GM21619 (cell line): ENCODE results near the gene GPN1.
"Not testable (repeated sequence)": the region's sequence is repeated elsewhere in the genome, so short reads cannot be mapped to it uniquely, and the experiment has no call there.

ENCODE experiments used
- ATAC-seq: cut with Tn5 transposase; IDR thresholded peaks from one replicate; pipeline ENCODE4 v1.9.1; 2021; ENCODE audit not compliant: unreplicated experiment

The GPN1 gene

GRCh38 chr2:27626921-27627320, 1.9 kb upstream of the GPN1 start:
- ATAC-seq: not testable (repeated sequence)

GRCh38 chr2:27627963-27628766, 685 bp upstream of the GPN1 start:
- peak; percentile 3 for ATAC-seq

DNA sequence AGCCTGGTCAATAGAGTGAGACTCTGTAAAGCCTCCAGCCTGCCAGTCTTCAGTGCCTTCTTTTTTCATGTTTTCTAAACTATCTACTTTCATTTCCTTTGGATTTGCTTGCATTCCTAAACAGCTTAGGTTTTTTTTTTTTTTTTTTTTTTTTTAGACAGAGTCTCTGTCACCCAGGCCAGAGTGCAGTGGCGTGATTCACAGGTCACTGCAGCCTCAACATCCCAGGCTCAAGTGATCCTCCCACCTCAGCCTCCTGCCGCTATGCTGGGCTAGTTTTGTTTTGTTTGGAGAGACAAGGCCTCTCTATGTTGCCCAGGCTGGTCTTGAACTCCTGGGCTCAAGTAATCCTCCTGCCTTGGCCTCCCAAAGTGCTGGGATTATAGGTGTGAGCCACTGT, 1.4 kb downstream of the GPN1 start:
- ATAC-seq: not testable (repeated sequence)

- ATAC-seq: no peak
Observed at GRCh38 chr2:27634291-27634690, 5.4 kb downstream of the GPN1 start.

DNA sequence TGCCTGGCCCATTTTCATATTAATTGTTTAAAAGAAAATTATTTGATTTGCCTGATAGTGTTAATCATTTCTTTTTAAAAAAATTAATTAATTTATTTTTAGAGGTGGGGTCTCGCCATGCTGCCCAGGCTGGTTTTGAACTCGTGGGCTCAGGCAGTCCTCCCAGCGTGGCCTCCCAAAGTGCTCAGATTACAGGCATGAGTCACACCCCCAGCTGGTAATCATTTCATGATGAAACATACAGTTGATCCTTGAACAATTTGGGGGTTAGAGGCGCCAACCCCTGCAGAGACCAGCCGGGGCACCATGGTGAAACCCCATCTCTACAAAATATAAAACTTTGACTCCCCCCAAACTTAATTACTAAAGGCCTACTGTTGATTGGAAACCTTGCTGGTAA, 7.9 kb downstream of the GPN1 start:
- ATAC-seq: no peak

GRCh38 chr2:27638037-27638637, 9.3 kb downstream of the GPN1 start:
- ATAC-seq: no peak

- ATAC-seq: no peak
Observed at GRCh38 chr2:27638709-27639108, 9.9 kb downstream of the GPN1 start.

GRCh38 chr2:27640722-27641245, 11.9 kb downstream of the GPN1 start:
- no peak for ATAC-seq

DNA sequence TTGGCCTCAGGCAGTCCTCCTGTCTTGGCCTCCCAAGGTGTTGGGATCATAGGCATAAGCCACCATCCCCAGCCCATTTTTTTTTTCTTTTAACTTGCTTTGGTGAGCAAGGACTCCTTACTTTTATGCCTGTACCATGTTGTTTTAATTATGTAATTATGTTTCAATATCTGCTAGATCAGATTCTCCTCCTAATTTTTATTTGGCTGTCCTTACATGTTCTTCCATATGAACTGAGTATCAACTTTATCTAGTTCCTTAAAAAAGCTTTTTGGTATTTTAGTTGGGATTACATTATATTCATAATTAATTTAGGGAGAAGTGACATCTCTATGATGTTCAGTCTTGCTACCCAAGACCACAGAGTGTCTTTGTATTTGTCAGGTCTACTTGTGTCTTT, 16.3 kb downstream of the GPN1 start:
- ATAC-seq: no peak

GRCh38 chr2:27647289-27647688, 18.4 kb downstream of the GPN1 start:
- no peak for ATAC-seq

GRCh38 chr2:27647737-27648136, 18.9 kb downstream of the GPN1 start:
- no peak for ATAC-seq

DNA sequence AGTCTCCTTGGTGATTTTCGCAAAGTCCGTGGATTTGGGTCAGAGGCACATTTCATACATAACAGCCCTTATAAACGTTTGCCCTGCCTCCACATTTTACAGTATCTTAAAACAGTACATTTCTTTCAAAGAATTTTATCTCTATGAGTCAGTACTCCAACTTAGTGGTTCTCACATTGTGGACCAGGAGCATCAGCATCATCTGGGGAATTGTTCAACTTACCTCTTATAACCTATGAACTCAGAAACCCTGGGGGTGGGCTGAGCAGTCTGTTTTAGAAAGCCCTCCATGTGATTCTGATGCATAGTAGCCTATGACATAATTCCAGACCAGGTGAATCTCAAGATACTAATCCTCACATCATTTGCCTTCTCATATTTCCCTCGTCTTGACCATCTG, 22.2 kb downstream of the GPN1 start:
- ATAC-seq: no peak

DNA sequence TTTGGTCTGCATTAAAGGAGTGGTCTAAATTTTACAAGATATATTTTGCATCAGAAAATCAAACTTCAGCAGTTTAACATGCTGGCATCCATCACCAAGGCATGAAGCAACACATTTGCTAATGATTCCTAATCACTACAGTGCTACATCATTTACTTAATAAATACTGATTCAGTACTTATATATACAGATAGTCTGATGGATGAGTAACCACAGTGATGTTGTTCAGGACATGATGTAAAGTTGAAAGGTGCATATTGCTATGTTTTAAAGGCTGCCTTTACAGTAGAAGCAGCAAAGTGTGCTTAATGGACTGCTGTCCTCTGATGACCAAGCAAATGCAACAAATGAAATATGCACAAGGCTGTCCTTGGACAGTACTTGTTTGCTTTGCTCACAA, 23.5 kb downstream of the GPN1 start:
- ATAC-seq: no peak

DNA sequence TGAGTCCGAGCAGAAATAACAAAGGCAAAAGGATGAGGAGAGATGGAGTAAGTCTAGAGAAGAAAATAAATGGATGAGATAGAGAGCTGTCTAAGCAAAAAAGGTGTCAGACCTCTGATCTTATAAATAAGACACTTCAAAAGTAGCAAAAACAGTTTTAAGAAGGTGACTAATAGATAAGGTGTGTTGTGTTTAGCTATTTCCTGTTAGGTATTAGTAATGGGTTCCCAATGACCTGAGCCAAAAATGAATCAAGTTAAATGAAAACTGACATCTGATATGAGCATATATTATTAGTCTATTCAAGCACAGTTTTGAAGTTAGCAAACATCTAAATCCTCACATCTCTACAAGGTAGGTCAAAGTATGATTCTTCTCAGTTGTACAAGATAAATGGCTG, 23.9 kb downstream of the GPN1 start:
- no peak for ATAC-seq

GRCh38 chr2:27653397-27653796, 24.5 kb downstream of the GPN1 start:
- no peak for ATAC-seq

- ATAC-seq: no peak
Observed at GRCh38 chr2:27655155-27655951, 26.5 kb downstream of the GPN1 start.

- no peak for ATAC-seq
Observed at GRCh38 chr2:27661371-27661770, 32.5 kb downstream of the GPN1 start.

- peak; percentile 73 for ATAC-seq
Observed at GRCh38 chr2:27663285-27664153, 34.7 kb downstream of the GPN1 start, which contains the start of the genes SLC4A1AP and SUPT7L. Gene SLC4A1AP (plus strand): TSS chr2:27663889. CDS start chr2:27663915, 26 bp downstream. Gene SUPT7L (minus strand): TSS chr2:27663614. CDS start chr2:27662192, 1,422 bp downstream.

- peak; percentile 10 for ATAC-seq
Observed at GRCh38 chr2:27664154-27664574, 35.3 kb downstream of the GPN1 start.

DNA sequence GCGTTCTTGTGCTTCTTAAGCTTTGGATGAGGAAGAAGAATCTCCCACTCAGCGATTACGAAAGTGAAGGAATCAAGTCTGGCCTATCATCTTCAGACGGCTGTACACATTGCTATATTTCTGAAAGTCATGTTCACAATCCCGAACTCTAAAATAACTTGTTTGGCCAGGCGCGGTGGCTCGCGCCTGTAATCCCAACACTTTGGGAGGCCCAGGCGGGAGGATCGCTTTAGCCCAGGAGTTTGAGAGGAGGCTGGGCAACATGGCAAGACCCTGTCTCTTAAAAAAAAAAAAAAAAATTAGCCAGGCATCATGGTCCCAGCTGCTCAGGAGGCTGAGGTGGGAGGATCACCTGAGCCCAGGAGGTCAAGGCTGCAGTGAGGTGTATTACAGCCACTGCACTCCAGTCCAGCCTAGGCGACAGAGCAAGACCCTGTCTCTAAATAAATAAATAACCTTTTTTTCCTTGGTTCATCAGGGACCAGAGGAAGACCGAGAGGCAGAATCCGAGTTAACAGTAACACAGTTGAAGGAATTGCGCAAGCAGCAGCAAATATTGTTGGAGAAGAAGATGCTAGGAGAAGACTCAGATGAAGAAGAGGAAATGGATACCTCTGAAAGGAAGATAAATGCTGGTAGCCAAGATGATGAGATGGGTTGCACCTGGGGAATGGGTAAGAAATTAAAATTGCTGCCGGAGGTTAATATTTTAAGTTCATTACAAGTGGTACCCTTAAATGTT, 35.9 kb downstream of the GPN1 start:
- no peak for ATAC-seq
